ENCODE measurements around the gene SVBP.
A peak's percentile ranks its signal among the peaks of the same experiment; 100 is the strongest.

SVBP gene

DNA sequence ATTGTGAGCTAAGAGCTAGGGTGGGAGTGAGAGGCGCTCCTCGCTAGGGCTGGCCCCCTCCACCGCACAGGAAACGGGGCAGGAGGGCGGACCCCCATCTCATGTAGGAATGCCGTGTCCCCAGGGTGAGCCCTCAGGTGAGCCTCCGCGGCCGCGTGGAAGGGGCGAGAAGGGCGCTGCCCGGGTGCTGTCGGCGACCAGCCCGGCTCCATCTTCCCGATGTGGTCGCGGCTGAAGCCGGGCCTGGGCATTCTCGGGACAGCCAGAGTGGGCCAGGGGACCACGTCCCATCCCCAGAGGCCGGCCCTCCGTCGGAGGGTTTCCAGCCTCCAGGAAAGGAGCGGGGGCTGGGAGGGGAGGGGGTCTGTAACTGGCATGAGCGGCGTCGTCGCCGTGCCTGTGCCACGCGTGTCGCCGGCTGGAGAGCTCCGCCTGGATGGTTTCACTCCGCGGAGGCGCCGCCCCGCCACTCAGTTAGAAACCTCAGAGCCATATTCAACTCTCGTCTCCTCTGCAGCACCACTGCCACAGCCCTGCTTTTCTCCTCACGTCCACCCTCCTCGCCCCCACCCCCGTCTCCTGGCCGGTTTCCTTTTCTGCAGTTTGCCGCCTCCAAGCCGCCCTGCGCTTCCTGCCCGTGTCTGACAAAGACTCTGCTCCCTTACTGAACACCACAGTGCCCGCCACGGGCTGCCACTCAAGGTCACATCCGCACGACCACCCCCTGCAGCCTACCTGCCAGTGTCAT lies 32.1 kb downstream of the SVBP start, which contains the start of gene TMEM269:
Gene TMEM269 (plus strand): TSS at position 46 of the 748 bp plus-strand sequence. CDS start 4,903 bp downstream, outside the sequence.
- Histone ChIP-seq H3K9ac (ENCODE audit: low read length) (no peak within 1 kb of the TSS), H3K27ac (ENCODE audit: low read depth, low read length) (no peak within 1 kb of the TSS), H3K36me3 (ENCODE audit: control insufficient read depth, insufficient read depth, low read length) (peaks cover 2% of the 10 kb centered on the region), H3K4me1 (ENCODE audit: control insufficient read depth, insufficient read depth, low read length) (peaks cover 2% of the 10 kb centered on the region), H3K27me3 (ENCODE audit: control insufficient read depth, insufficient read depth, low read length) (no peaks in the 10 kb centered on the region), H3K4me3 (ENCODE audit: low read length) (peak within 1 kb of the TSS; percentile 61)

DNA sequence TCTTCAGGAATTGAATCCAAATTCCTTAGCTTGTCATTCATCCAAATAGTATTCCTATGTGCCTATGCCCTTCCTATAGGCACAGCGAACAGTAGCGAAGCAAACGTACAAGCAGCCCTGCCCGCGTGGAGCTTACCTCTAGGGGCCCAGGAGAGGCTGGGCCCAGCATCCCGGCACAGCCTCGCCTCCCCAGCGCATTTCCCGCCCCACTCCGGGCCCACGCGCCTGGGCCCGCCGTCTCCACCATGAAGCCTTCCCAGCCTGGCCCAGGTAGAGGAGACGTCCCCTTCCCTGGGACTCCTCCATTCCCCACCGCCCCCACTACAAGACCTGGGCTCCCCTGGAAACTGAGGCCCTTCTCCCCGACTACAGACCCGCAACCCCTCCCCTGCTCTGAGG lies 32.7 kb downstream of the SVBP start:
- Histone ChIP-seq H3K4me3 (ENCODE audit: low read length) (peak overlapping the region; percentile 61), H3K4me1 (ENCODE audit: control insufficient read depth, insufficient read depth, low read length) (peaks cover 2% of the 10 kb centered on the region), H3K36me3 (ENCODE audit: control insufficient read depth, insufficient read depth, low read length) (peaks cover 2% of the 10 kb centered on the region), H3K9ac (ENCODE audit: low read length) (no peak overlapping the region), H3K27ac (ENCODE audit: low read depth, low read length) (no peak overlapping the region), H3K27me3 (ENCODE audit: control insufficient read depth, insufficient read depth, low read length) (no peaks in the 10 kb centered on the region)

DNA sequence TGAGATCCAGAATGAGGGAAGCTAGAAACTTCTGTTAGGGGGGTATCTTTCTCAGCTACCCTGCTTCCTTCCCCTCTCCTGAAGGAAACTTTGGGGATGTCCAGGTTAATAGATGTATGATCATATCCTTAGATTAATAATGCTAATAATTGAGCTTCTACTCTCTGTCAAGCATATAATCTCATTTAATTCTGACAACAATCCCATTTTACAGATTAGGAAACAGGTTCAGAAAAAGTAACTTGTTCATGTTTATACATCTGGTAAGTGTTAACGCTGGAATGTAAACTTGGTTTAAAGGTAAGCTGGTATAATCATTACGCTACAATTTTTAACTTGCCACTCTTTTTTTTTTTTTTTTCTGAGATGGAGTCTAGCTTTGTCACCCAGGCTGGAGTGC lies 34.1 kb downstream of the SVBP start:
- no peak overlapping the region for H3K27ac ChIP-seq (ENCODE audit: low read depth, low read length)
- H3K4me3 ChIP-seq (ENCODE audit: low read length) = no peak overlapping the region
- no peak overlapping the region for H3K9ac ChIP-seq (ENCODE audit: low read length)
- no peaks in the 10 kb centered on the region for H3K27me3 ChIP-seq (ENCODE audit: control insufficient read depth, insufficient read depth, low read length)
- peaks cover 2% of the 10 kb centered on the region for H3K36me3 ChIP-seq (ENCODE audit: control insufficient read depth, insufficient read depth, low read length)
- H3K4me1 ChIP-seq (ENCODE audit: control insufficient read depth, insufficient read depth, low read length) = peaks cover 2% of the 10 kb centered on the region

DNA sequence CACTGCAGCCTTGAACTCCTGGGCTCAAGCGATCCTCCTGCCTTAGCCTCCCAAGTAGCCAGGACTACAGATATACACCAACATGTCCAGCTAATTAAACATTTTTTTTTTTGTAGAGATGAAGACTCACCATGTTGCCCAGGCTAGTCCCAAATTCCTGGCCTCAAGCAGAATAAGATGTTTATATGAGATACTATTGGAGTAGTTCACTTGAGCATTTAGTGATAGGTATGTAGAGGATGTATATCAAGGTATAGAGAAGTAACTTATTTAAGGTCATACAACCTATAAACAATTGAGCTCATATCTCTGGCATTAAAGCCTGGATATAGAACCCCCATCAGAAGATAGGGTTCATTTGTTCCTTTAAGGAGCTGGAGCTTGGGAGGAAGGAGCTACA lies 37.0 kb downstream of the SVBP start:
- Histone ChIP-seq H3K27ac (ENCODE audit: low read depth, low read length) (no peak overlapping the region), H3K36me3 (ENCODE audit: control insufficient read depth, insufficient read depth, low read length) (peaks cover 20% of the 10 kb centered on the region), H3K27me3 (ENCODE audit: control insufficient read depth, insufficient read depth, low read length) (no peaks in the 10 kb centered on the region)

DNA sequence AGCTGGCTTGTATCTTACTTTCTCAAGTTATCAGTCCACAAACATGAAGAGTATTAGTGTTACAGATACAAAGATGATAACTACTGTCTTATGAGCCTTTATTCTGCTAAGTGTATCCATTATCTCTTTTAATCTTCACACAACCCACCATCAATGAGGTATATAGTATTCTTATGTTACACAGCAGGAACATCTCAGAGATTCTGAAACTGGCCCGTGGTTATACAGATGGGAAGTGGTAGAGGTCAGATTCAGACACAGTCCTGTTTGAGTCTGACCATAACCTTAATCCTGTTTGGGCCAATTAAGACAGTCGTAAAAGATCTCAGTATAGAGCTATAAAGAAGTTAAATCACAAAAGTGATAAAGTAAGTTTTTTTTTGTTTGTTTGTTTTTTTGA lies 37.5 kb downstream of the SVBP start:
- H3K36me3 ChIP-seq (ENCODE audit: control insufficient read depth, insufficient read depth, low read length) = peaks cover 23% of the 10 kb centered on the region
- H3K4me1 ChIP-seq (ENCODE audit: control insufficient read depth, insufficient read depth, low read length) = no peaks in the 10 kb centered on the region
- no peak overlapping the region for H3K4me3 ChIP-seq (ENCODE audit: low read length)
- no peaks in the 10 kb centered on the region for H3K27me3 ChIP-seq (ENCODE audit: control insufficient read depth, insufficient read depth, low read length)
- H3K9ac ChIP-seq (ENCODE audit: low read length) = no peak overlapping the region
- no peak overlapping the region for H3K27ac ChIP-seq (ENCODE audit: low read depth, low read length)

More for the DNA sequence above, 37.0 kb downstream of the SVBP start:
- no peaks in the 10 kb centered on the region for H3K4me1 ChIP-seq (ENCODE audit: control insufficient read depth, insufficient read depth, low read length)
- H3K9ac ChIP-seq (ENCODE audit: low read length) = no peak overlapping the region
- H3K4me3 ChIP-seq (ENCODE audit: low read length) = no peak overlapping the region

DNA sequence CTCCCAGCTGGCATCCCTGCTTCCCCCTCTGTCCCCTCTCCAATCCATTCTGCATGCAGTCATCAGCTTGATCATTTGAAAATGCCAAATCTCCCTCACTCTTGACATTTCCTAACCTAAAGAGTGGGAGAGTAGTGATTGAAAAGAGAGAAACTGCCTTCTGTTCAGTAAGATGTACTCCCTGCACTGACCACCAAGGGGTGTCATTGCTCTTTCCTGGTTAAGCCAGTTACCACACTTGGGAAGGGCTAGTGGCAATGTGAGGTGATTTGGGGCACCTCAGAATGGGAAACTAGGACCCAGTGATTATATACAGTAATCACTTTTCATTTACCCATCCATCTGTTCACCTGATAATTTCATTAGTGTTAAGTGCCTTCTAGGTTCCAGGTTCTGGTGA lies 39.3 kb downstream of the SVBP start:
- H3K4me1 ChIP-seq (ENCODE audit: control insufficient read depth, insufficient read depth, low read length) = no peaks in the 10 kb centered on the region
- no peak overlapping the region for H3K9ac ChIP-seq (ENCODE audit: low read length)
- H3K4me3 ChIP-seq (ENCODE audit: low read length) = no peak overlapping the region
- no peaks in the 10 kb centered on the region for H3K27me3 ChIP-seq (ENCODE audit: control insufficient read depth, insufficient read depth, low read length)
- no peak overlapping the region for H3K27ac ChIP-seq (ENCODE audit: low read depth, low read length)
- H3K36me3 ChIP-seq (ENCODE audit: control insufficient read depth, insufficient read depth, low read length) = peaks cover 22% of the 10 kb centered on the region

DNA sequence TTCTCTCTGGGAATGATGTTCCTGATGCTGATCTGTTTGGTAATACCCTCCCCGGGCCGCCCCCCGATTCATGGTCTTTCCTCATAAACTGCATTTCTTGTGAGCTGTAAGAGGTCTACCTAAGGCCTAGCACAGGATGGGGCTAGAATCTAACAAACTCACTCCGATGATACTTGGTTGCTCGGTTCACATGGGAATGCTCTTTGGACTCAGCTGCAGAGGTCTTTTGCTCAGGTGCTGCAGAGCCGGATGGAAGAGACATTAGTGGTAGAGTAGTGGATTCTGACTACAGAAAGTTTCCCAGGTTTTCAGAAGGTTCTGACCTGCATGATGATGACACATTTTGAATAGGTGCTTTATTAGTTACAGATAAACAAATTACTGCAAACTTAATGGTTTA lies 40.7 kb downstream of the SVBP start:
- Histone ChIP-seq H3K36me3 (ENCODE audit: control insufficient read depth, insufficient read depth, low read length) (peaks cover 22% of the 10 kb centered on the region), H3K4me3 (ENCODE audit: low read length) (no peak overlapping the region), H3K4me1 (ENCODE audit: control insufficient read depth, insufficient read depth, low read length) (no peaks in the 10 kb centered on the region), H3K9ac (ENCODE audit: low read length) (no peak overlapping the region), H3K27me3 (ENCODE audit: control insufficient read depth, insufficient read depth, low read length) (no peaks in the 10 kb centered on the region), H3K27ac (ENCODE audit: low read depth, low read length) (no peak overlapping the region)

DNA sequence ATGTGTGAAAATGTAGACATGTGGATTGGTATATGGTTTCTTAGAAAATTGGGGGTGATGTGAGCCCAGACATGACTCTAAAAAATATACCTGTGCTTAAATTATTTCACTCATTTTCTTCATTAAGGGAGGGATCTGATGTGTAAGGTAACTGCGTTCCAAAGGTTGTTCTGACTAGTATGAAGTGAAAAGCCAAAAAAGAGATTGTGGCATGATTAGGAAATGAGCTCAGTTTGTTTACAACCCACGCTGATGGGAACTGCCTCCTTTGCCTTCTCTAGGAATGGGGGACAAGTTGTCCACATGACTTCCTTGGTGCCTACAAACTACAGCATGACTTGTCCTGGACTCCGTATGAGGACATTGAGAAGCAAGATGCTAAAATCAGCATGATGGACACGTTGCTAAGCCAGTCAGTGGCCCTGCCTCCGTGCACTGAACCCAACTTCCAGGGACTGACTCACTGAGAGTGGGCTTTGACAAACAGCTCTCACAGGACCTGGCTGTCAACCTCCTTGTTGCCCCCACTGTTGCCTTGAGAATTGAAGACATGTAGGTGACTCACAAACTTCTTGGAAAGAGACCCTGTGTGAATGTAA lies 42.2 kb downstream of the SVBP start:
- Histone ChIP-seq H3K27ac (ENCODE audit: low read depth, low read length) (no peak overlapping the region), H3K36me3 (ENCODE audit: control insufficient read depth, insufficient read depth, low read length) (peaks cover 22% of the 10 kb centered on the region), H3K4me1 (ENCODE audit: control insufficient read depth, insufficient read depth, low read length) (no peaks in the 10 kb centered on the region), H3K27me3 (ENCODE audit: control insufficient read depth, insufficient read depth, low read length) (no peaks in the 10 kb centered on the region), H3K9ac (ENCODE audit: low read length) (no peak overlapping the region), H3K4me3 (ENCODE audit: low read length) (no peak overlapping the region)

DNA sequence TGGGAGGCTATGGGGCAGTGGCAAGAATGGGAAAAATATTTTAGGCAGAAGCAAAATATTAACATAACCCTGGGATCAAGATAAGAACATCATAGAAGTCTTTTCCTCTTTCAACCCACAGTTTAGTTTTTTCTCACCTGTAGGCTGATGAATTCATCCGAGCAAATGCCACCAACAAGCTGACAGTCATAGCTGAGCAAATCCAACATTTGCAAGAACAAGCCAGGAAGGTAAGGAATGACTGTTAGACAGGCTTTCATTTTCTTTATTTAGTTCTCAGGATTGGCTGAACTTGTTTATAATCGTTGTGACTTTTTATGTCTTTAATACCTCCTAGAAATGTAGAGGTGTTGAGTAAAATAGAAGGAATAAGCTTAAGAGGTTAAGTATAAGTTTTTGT lies 43.8 kb downstream of the SVBP start:
- Histone ChIP-seq H3K4me1 (ENCODE audit: control insufficient read depth, insufficient read depth, low read length) (peaks cover 1% of the 10 kb centered on the region), H3K9ac (ENCODE audit: low read length) (no peak overlapping the region), H3K4me3 (ENCODE audit: low read length) (no peak overlapping the region), H3K27ac (ENCODE audit: low read depth, low read length) (no peak overlapping the region), H3K36me3 (ENCODE audit: control insufficient read depth, insufficient read depth, low read length) (peaks cover 22% of the 10 kb centered on the region), H3K27me3 (ENCODE audit: control insufficient read depth, insufficient read depth, low read length) (no peaks in the 10 kb centered on the region)

DNA sequence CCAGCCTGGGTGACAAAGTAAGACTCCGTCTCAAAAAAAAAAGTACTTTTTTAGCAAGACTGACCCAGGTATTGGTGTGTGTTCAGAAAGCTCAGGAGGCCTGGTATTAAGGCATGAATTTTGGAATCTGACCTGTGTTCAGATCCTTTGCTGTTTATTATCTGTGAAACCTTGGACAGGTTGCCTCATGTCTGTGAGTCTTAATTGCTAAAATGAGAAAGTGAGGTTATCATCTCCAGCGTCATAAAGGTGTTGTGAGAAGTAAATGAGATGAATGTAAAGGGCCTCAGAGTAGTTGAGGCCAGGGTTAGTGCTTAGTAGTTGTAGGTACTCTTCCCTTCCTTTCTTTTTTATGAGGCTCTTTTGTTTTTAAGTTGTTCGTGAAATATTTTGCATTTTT lies 47.4 kb downstream of the SVBP start:
- Histone ChIP-seq H3K9ac (ENCODE audit: low read length) (no peak overlapping the region), H3K27me3 (ENCODE audit: control insufficient read depth, insufficient read depth, low read length) (no peaks in the 10 kb centered on the region), H3K27ac (ENCODE audit: low read depth, low read length) (no peak overlapping the region), H3K4me3 (ENCODE audit: low read length) (no peak overlapping the region), H3K36me3 (ENCODE audit: control insufficient read depth, insufficient read depth, low read length) (no peaks in the 10 kb centered on the region), H3K4me1 (ENCODE audit: control insufficient read depth, insufficient read depth, low read length) (peaks cover 12% of the 10 kb centered on the region)

DNA sequence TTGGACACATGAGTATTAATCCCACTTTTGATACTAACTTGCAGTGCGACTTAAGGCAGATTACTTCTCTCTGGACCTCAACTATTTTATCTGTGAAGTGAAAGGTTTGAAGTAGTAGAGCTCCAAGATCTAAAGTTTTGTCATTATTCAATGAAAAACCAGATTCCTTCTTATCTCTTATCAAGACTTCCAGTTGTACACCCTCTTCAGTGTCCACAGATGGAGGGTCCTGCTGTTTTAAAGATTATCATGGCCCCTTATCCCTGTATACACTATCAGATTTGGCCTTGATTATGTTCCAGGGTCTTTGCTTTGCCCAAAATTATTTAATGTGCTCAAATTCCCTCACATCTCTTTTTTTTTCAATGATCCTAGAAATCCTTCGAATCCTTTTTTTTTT lies 49.0 kb downstream of the SVBP start:
- Histone ChIP-seq H3K4me3 (ENCODE audit: low read length) (peak overlapping the region; percentile 92), H3K27me3 (ENCODE audit: control insufficient read depth, insufficient read depth, low read length) (no peaks in the 10 kb centered on the region), H3K36me3 (ENCODE audit: control insufficient read depth, insufficient read depth, low read length) (no peaks in the 10 kb centered on the region), H3K4me1 (ENCODE audit: control insufficient read depth, insufficient read depth, low read length) (peaks cover 12% of the 10 kb centered on the region), H3K9ac (ENCODE audit: low read length) (no peak overlapping the region), H3K27ac (ENCODE audit: low read depth, low read length) (no peak overlapping the region)

DNA sequence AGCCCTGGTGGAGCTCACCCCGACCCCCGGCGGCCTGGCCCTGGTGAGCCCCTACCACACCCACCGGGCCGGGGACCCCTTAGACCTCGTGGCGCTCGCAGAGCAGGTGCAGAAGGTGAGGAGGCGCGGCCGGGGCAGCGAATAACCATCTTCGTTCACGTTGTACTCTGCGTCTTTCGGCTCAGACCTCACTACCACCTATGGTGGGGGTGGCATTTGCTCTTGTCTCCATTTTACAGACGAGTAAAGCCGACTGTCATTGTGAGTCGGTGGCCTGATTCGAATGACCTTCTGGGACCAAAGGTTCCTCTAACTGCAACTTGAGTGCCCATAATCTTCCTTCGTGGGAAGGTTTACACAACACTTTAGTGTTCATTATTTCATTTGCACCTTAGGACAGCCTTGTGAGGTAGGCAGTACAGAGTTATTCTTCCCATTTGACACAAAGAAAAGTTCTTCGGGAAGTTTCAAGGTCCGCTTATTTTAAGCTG lies 49.6 kb downstream of the SVBP start:
- Histone ChIP-seq H3K27ac (ENCODE audit: low read depth, low read length) (peak overlapping the region; percentile 81), H3K36me3 (ENCODE audit: control insufficient read depth, insufficient read depth, low read length) (no peaks in the 10 kb centered on the region), H3K4me3 (ENCODE audit: low read length) (peak overlapping the region; percentile 92), H3K9ac (ENCODE audit: low read length) (peak overlapping the region; percentile 60), H3K27me3 (ENCODE audit: control insufficient read depth, insufficient read depth, low read length) (no peaks in the 10 kb centered on the region), H3K4me1 (ENCODE audit: control insufficient read depth, insufficient read depth, low read length) (peaks cover 12% of the 10 kb centered on the region)

Measured in rectal smooth muscle tissue (tissue), 1 donor.